ENCODE results near the gene RIIAD1.
"Not testable (repeated sequence)": the region's sequence is repeated elsewhere in the genome, so short reads cannot be mapped to it uniquely, and the experiment has no call there.

RIIAD1 gene

GRCh38 chr1:151737026-151737425 lies 15.7 kb downstream of the RIIAD1 start:
- DNase-seq = no peak

- no peak for DNase-seq
Observed at GRCh38 chr1:151737479-151737878, 16.2 kb downstream of the RIIAD1 start.

DNA sequence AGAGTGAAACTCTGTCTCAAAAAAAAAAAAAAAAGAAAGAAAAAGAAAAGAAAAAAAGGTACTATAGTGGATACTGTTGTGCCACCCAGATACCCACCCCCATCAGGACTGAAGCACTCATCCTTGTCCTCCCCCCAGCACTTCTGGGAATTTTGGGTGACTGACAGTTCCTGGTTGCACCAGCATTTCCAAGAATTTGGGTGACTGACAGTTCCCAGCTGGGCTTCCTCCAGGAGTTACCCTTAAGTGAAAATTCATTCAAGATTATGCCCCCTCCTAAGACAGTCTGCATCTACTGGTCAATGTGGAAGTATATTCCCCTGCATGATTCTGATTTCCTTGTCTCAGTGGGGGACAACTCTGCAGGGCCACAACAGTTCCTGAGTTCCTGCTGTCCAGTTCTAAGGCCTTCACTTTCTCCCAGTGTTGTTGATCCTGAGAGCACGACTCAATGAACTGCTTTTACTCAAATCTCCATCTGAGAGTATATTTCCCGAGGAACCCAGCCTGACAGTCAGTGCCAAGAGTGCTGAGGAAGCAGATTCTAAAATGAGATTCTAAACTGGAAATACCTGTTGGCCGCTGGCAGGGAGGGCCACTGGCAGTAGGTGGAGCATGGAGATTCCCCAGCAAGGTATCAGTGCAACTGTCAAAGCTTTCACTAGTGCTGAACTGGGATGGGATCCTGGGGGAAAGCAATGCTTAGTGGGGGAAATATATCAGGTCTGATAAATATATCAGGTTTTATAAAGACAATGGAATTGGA lies 18.5 kb downstream of the RIIAD1 start:
- DNase-seq = no peak

GRCh38 chr1:151741516-151741915 lies 20.2 kb downstream of the RIIAD1 start:
- DNase-seq = no peak

GRCh38 chr1:151756291-151756690 lies 35.0 kb downstream of the RIIAD1 start:
- no peak for DNase-seq

DNA sequence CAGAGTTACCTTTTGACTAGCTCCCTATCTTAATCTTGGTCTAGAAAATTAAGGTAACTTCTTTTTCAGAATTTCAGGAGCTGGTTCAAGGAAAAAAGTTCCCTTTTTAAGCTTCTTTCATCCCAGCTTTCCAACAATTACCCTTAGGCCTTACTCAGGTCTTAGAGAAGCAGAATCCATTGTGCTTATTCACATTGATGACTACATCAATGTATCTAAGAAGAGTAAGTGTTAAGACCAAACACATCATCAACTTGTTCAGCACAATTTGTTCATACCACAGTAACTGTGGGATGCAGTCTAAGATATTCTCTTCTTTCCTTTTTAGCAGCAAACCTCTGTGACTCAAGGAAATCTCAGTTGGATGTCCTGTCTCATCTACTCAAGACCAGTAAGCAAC lies 37.9 kb downstream of the RIIAD1 start:
- no peak for DNase-seq

DNA sequence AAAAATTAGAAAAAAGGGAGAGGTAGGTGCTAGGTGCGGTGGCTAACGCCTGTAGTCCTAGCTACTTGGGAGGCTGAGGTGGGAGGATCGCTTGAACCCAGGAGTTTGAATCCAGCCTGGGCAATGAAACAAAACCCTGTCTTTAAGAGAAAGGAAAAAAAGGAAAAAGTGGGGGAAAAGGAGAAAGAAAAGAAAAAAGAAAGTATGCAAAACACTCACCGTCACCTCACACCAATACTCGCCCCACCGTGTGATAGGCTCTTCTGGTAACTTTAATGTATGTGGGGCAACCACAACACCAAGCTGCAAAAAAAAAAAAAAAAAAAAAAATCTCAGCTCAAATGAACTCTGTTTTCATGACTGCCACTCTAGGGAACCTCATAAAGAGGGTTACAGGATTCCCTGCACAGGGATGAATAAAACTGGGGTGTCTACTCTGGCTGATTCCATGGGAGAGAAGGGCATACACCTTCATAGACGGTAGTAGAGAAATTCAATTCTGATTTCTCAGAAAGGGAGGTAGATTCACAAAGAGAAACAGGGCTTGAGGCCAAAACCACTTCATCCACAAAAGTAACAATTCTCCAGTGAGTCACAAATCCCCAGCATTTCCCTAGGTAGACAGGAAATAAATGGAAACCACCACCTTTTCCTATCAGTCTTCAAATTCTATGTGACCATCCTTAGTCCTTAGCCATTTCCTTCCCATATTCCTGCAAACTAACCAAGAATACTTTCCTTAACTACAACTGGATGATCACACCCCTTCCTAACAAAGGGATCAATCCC lies 39.5 kb downstream of the RIIAD1 start:
- no peak for DNase-seq

DNA sequence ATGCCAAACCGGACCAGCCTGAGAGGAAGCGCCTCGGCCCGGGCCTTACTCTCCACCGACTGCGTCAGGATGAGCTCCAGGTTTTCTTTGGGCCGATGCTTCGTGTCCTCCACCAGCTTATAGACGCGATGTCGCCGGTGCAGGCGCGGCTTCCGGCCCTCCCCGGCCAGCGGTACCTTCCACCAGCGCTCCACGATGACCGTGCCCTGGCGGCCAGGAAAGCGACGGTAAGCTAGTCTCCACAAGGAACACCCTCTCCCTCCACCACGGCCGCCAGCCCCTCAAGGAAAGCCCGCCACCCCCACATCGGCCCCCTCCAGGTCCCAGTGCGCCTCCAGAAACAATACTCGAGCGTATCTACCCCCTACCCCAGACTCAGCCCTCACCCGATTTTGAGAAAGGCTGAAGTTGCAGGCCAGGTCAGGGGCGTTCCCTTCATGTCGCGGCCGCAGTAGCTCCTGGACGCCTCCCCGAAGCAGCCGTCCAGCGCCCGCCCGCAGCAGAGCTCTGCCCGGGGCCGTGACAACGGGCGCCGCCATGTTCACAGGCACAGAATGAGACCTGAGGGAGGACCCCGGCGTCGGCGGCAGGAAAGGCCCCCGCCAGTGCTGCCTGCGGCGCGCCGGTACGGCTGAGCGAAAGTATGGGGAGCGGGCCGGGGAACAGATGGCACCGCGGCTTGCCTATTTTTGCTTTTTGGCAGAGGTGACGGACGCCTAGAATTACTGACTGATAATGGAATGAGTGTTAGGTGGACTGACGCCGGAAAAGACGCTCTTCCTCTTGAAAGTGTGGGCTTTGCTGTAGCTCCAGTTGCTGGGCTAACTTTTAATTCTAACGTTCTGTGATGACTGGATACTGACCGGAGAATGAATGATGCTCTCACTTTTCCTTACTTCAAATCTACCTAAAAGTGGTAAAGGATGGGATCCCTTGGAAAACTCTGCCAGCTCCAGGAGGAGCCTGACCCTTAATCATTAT lies 41.9 kb downstream of the RIIAD1 start, which contains the start of gene MRPL9:
TSS of gene MRPL9 (minus strand) at position 556 of the 981 bp plus-strand sequence. CDS start at position 539, 17 bp downstream.
- peak; percentile 92 for DNase-seq

DNA sequence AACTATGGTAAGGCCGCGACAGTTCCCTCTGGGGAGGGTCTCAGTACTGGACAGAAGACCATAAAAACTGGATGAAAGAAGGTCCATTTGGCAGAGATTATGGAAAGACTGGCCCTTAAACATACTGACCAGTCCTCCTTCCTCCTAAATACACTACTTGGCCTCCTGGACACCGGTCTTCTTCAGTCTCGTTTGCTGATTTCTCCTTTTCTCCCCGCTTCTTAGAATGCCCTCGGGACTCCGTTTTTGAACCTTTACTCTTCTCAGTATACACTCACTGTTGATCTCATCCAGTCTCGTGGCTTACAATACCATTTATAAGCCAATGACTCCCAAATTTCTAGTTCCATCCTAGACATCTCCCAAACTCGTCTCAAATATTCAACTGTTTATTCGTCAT lies 42.7 kb downstream of the RIIAD1 start:
- DNase-seq = no peak

GRCh38 chr1:151768351-151769066 lies 47.2 kb downstream of the RIIAD1 start:
- not testable (repeated sequence) for DNase-seq

- not testable (repeated sequence) for DNase-seq
Observed at GRCh38 chr1:151769270-151769669, 47.9 kb downstream of the RIIAD1 start.

GRCh38 chr1:151773702-151774101 lies 52.4 kb downstream of the RIIAD1 start:
- DNase-seq = no peak

DNA sequence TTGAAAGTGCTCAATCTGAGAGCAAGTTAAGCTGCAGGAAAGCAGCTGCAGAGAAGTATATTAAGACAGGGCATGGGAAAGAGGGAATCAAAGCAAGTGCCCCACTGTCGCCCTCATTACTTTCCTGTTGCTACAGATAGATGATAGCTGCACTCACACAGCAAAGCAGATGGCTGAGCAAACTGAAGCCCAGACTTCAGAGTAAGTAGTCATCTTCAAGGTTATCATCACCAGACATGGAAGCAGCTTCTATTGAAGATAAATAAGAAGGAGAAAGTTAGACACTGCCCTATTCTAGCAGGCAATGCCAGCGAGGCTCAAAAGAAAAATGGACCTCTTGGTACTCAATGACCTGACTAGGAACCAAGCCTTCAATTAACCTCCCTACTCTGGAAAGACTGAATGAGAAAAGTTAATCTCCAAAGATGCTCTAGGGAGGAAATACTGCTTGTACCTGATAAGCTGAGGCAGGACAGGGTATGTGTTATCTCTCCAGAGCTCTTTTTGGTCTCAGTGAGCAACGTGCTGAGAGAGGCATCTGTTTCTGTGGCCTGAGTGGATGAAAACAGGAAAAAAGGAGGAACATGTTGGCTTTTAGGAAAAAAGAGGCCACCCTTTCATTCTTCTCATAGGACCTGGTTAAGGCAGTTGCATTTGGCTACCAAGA lies 53.1 kb downstream of the RIIAD1 start:
- no peak for DNase-seq

GRCh38 chr1:151775894-151776664 lies 54.8 kb downstream of the RIIAD1 start:
- DNase-seq = no peak

DNA sequence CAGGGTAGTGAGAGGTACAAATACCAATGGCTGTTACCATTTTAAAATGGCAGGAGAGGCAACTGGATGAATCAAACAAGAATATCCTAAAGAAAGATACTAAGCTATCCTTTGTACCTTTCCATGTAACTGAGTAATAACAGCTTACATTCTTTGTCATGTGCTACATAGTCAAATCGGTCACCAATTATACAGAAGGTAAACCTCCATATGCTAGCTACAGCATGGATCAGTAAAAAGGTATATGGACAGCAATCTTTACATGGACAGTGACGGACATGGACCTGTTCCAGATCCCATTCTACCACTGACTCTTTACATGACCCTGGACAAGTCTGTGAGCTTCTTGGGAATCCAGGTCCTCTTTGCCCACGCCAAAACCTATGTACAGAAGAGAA lies 55.3 kb downstream of the RIIAD1 start:
- DNase-seq = no peak

GRCh38 chr1:151777317-151777716 lies 56.0 kb downstream of the RIIAD1 start:
- no peak for DNase-seq
